ENCODE measurements around the gene VAT1. TPM values are rescaled to one million over a fixed set of nuclear protein-coding genes. Genes with fewer than 3 reads are reported as not detected.
"Not testable (repeated sequence)": the region's sequence is repeated elsewhere in the genome, so short reads cannot be mapped to it uniquely, and the experiment has no call there.

VAT1 gene
- total and polyA plus RNA-seq, 9 donors = 121 to 421 (median 327) TPM

- Histone ChIP-seq H3K36me3 (no peaks in the 10 kb centered on the region), H3K9me3 (no peaks in the 10 kb centered on the region), H3K27ac (no peak overlapping the region), H3K4me1 (ENCODE audit: insufficient read depth) (peaks cover 7% of the 10 kb centered on the region), H3K27me3 (no peaks in the 10 kb centered on the region), H3K4me3 (no peak overlapping the region)
- DNase-seq = no peak
- TF ChIP-seq POLR2A (IDR thresholded peaks at IDR 0.05) (no peak), EP300 (IDR thresholded peaks at IDR 0.05) (no peak), CTCF (IDR thresholded peaks at IDR 0.05) (no peak)
- intact Hi-C loops (cut with DNase I) = no loop called here
Observed at GRCh38 chr17:42982266-42982665, 39.9 kb downstream of the VAT1 start.

DNA sequence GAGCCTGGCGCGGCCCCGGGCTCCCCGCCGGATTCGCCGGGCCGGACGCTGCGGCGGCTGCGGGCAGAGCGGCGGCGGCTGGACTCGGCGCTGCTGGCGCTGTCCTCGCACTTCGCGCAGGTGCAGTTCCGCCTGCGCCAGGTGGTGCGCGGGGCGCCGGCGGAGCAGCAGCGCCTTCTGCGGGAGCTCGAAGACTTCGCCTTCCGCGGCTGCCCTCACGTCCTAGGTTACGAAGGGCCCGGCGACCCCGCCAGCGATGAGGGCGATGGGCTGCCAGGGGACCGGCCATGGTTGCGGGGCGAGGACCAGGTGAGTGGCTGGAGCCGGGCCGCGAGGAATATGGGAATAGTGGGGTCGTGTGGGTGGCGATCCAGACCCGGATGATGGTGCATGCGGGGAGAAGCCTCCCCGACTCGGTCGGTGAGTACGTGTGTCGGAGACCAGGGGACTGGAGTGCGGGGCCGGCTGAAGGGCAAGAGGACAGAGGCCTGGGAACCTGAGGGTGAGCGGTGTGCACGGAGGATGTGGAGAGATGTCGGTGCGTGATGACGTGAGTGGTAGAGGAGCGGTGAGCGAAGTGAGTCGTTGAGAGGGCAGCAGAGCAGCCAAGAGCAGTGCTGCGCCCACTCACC lies 41.3 kb downstream of the VAT1 start:
- Histone ChIP-seq H3K27ac (peak overlapping the region in 1 of 2 donors; percentile 46), H3K4me1 (ENCODE audit: insufficient read depth) (peaks cover 7% of the 10 kb centered on the region), H3K27me3 (no peaks in the 10 kb centered on the region), H3K9me3 (no peaks in the 10 kb centered on the region), H3K36me3 (no peaks in the 10 kb centered on the region), H3K4me3 (peak overlapping the region; percentile 79)
- peak in 3 of 5 donors; percentile 30 to 55 (median 47) for DNase-seq
- 0 to 1% (median 1%) methylated on average over 63 to 67 of the region's 67 CpGs for WGBS, 3 donors
- intact Hi-C loops (cut with DNase I) = no loop called here
- TF ChIP-seq CTCF (IDR thresholded peaks at IDR 0.05) (peak in 1 of 3 donors; percentile 12), EP300 (IDR thresholded peaks at IDR 0.05) (no peak)

GRCh38 chr17:42980274-42980765 lies 41.9 kb downstream of the VAT1 start, which contains the start of gene RUNDC1:
RUNDC1 (plus strand) TSS chr17:42980565; CDS start chr17:42980577, 12 bp downstream.
- peak; percentile 87 to 92 (median 90) for DNase-seq
- intact Hi-C loops (cut with DNase I) = no loop called here
- WGBS, 3 donors = 0 to 1% (median 0%) methylated on average over 39 of the region's 39 CpGs

GRCh38 chr17:42979511-42980273 lies 42.5 kb downstream of the VAT1 start, which contains the start of gene PTGES3L:
PTGES3L (minus strand) TSS chr17:42980080; CDS start chr17:42980053, 27 bp downstream.
- intact Hi-C loops (cut with DNase I) = no loop called here

More at GRCh38 chr17:42980274-42980765, 41.9 kb downstream of the VAT1 start, which contains the start of gene RUNDC1:
- Histone ChIP-seq H3K36me3 (no peaks in the 10 kb centered on the region), H3K9me3 (no peaks in the 10 kb centered on the region), H3K4me1 (ENCODE audit: insufficient read depth) (peaks cover 7% of the 10 kb centered on the region), H3K4me3 (peak within 1 kb of the TSS; percentile 79), H3K27ac (peak within 1 kb of the TSS in 1 of 2 donors; percentile 46), H3K27me3 (no peaks in the 10 kb centered on the region)
- no peak for TF ChIP-seq POLR2A (IDR thresholded peaks at IDR 0.05)

DNA sequence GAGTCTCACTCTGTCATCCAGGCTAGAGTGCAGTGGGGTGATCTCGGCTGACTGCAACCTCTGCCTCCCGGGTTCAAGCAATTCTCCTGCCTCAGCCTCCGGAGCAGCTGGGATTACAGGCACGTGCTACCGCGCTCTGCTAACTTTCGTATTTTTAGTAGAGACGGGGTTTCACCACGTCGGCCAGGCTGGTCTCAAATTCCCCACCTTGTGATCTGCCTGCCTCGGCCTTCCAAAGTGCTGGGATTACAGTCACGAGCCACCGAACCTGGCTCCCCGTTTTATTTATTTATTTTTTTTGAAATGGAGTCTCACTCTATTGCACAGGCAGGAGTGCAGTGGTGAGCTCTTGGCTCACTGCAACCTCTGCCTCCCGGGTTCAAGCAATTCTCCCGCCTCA lies 46.5 kb downstream of the VAT1 start:
- H3K36me3 ChIP-seq; intact Hi-C loops (cut with DNase I); H3K9me3 ChIP-seq; H3K27me3 ChIP-seq; H3K4me3 ChIP-seq; H3K27ac ChIP-seq; H3K4me1 ChIP-seq (ENCODE audit: insufficient read depth); DNase-seq: not testable (repeated sequence)
- WGBS, 3 donors = 86 to 87% (median 86%) methylated on average over 16 of the region's 16 CpGs

More at GRCh38 chr17:42979511-42980273, 42.5 kb downstream of the VAT1 start, which contains the start of gene PTGES3L:
- WGBS, 3 donors = 35 to 40% (median 37%) methylated on average over 21 of the region's 21 CpGs
- Histone ChIP-seq H3K9me3 (no peaks in the 10 kb centered on the region), H3K4me3 (peak within 1 kb of the TSS; percentile 79), H3K27me3 (no peaks in the 10 kb centered on the region), H3K27ac (peak within 1 kb of the TSS in 1 of 2 donors; percentile 46), H3K36me3 (no peaks in the 10 kb centered on the region), H3K4me1 (ENCODE audit: insufficient read depth) (peaks cover 7% of the 10 kb centered on the region)
- DNase-seq = peak in 1 of 5 donors; percentile 52
- TF ChIP-seq POLR2A (IDR thresholded peaks at IDR 0.05) (no peak), EP300 (IDR thresholded peaks at IDR 0.05) (no peak), CTCF (IDR thresholded peaks at IDR 0.05) (no peak)

Data from ovary (tissue), 9 donors.